SK-N-MC (cell line): Measurements from ENCODE around the gene VPS72.

Source experiments
- DNase-seq: peaks from one replicate; pipeline ENCODE4 v3.0.0-alpha.2; 2011; ENCODE audit warnings: low read depth, low spot score
- H3K27ac ChIP-seq: fragments of 200-600 bp; sonication (generic); 2 replicates; pipeline ENCODE4 v1.5.1; 2016; ENCODE audit warnings: mixed run types
- H3K36me3 ChIP-seq: fragments of 200-600 bp; sonication (generic); 2 replicates; pipeline ENCODE4 v1.6.1; 2017; ENCODE audit warnings: antibody characterized with exemption, low read length, mixed read lengths; ENCODE audit not compliant: insufficient read depth
- H3K4me3 ChIP-seq: fragments of 200-600 bp; sonication (generic); 2 replicates; pipeline ENCODE4 v1.5.1; 2016
- H3K9ac ChIP-seq: fragments of 200-600 bp; sonication (generic); 2 replicates; pipeline ENCODE4 v1.8.0; 2017; ENCODE audit warnings: mixed run types, mixed read lengths; ENCODE audit not compliant: insufficient read length
- H3K9me3 ChIP-seq: fragments of 200-600 bp; sonication (generic); 2 replicates; pipeline ENCODE4 v1.6.1; 2017; ENCODE audit warnings: low read depth, mild to moderate bottlenecking, antibody characterized with exemption, low read length, moderate library complexity, mixed read lengths
- EZH2 ChIP-seq: fragments of 200-600 bp; sonication (generic); IDR thresholded peaks from one replicate; pipeline ENCODE4 v1.6.1; 2017; ENCODE audit warnings: antibody characterized with exemption
- FOXP2 ChIP-seq: optimal IDR thresholded peaks from 2 replicates; pipeline ENCODE3; 2011; ENCODE audit warnings: mild to moderate bottlenecking, moderate library complexity; ENCODE audit not compliant: insufficient read depth; ENCODE audit errors: extremely low read length, control extremely low read depth
- POLR2AphosphoS5 ChIP-seq: IDR thresholded peaks from 2 replicates; pipeline ENCODE4 v1.6.1; 2012; ENCODE audit warnings: mild to moderate bottlenecking, low read depth, low read length, borderline replicate concordance

Gene VPS72

GRCh38 chr1:151133018-151133806 lies 56.8 kb downstream of the VPS72 start:
- TF ChIP-seq EZH2: no peak
- TF ChIP-seq POLR2AphosphoS5: no peak
- TF ChIP-seq FOXP2: no peak
- Histone ChIP-seq H3K4me3 (no peak overlapping the region), H3K9me3 (no peaks in the 10 kb centered on the region), H3K9ac (no peak overlapping the region), H3K27ac (no peak overlapping the region), H3K36me3 (no peaks in the 10 kb centered on the region)
- DNase-seq: no peak

GRCh38 chr1:151132335-151133017 lies 57.5 kb downstream of the VPS72 start:
- TF ChIP-seq FOXP2: no peak
- no peak for TF ChIP-seq EZH2
- TF ChIP-seq POLR2AphosphoS5: no peak
- Histone ChIP-seq H3K36me3 (no peaks in the 10 kb centered on the region), H3K9ac (no peak overlapping the region), H3K27ac (no peak overlapping the region), H3K9me3 (no peaks in the 10 kb centered on the region), H3K4me3 (no peak overlapping the region)
- DNase-seq: no peak

- H3K9me3 ChIP-seq: no peaks in the 10 kb centered on the region
- TF ChIP-seq EZH2: no peak
- H3K4me3 ChIP-seq: no peak overlapping the region
- DNase-seq: no peak
- H3K36me3 ChIP-seq: no peaks in the 10 kb centered on the region
- no peak overlapping the region for H3K27ac ChIP-seq
- no peak overlapping the region for H3K9ac ChIP-seq
These were observed 58.2 kb downstream of the VPS72 start for GRCh38 chr1:151131701-151132334.

GRCh38 chr1:151130987-151131586 lies 58.9 kb downstream of the VPS72 start:
- Histone ChIP-seq H3K36me3 (no peaks in the 10 kb centered on the region), H3K4me3 (no peak overlapping the region), H3K9ac (no peak overlapping the region), H3K27ac (no peak overlapping the region), H3K9me3 (no peaks in the 10 kb centered on the region)
- TF ChIP-seq FOXP2 (no peak), POLR2AphosphoS5 (no peak), EZH2 (no peak)
- DNase-seq: no peak

- Histone ChIP-seq H3K9me3 (no peaks in the 10 kb centered on the region), H3K27ac (no peak overlapping the region), H3K4me3 (no peak overlapping the region), H3K9ac (no peak overlapping the region), H3K36me3 (no peaks in the 10 kb centered on the region)
- no peak for TF ChIP-seq EZH2
- no peak for TF ChIP-seq FOXP2
- no peak for TF ChIP-seq POLR2AphosphoS5
- no peak for DNase-seq
These were observed 61.2 kb downstream of the VPS72 start for GRCh38 chr1:151128800-151129199.
